Panc1 (cell line): Measurements from ENCODE around the gene KRCC1.

ENCODE experiments used
- SIN3A ChIP-seq: IDR thresholded peaks from 2 replicates; pipeline ENCODE4 v1.6.1; 2012; ENCODE audit warnings: low read depth, mild to moderate bottlenecking, low read length, moderate library complexity, borderline replicate concordance; ENCODE audit not compliant: insufficient read depth
- TCF7L2 ChIP-seq: IDR thresholded peaks from 2 replicates; pipeline ENCODE4 v1.6.1; 2011; ENCODE audit warnings: mild to moderate bottlenecking, low read depth, low read length, inconsistent platforms
- TF ChIP-seq, protein P1 (sequence below): fragments of 450-650 bp; IDR thresholded peaks from 2 replicates; pipeline ENCODE4 v1.5.1; 2017; ENCODE audit warnings: mild to moderate bottlenecking
- TF ChIP-seq, protein P2 (sequence below), 2 experiments: IDR thresholded peaks; 2 replicates each; pipeline ENCODE4 v1.6.1; 2011 to 2012; ENCODE audit warnings: low read depth in 2 of 2, control low read depth in 1 of 2, low read length in 1 of 2, mild to moderate bottlenecking in 1 of 2, moderate library complexity in 1 of 2; ENCODE audit not compliant: insufficient read depth in 1 of 2

DNA sequence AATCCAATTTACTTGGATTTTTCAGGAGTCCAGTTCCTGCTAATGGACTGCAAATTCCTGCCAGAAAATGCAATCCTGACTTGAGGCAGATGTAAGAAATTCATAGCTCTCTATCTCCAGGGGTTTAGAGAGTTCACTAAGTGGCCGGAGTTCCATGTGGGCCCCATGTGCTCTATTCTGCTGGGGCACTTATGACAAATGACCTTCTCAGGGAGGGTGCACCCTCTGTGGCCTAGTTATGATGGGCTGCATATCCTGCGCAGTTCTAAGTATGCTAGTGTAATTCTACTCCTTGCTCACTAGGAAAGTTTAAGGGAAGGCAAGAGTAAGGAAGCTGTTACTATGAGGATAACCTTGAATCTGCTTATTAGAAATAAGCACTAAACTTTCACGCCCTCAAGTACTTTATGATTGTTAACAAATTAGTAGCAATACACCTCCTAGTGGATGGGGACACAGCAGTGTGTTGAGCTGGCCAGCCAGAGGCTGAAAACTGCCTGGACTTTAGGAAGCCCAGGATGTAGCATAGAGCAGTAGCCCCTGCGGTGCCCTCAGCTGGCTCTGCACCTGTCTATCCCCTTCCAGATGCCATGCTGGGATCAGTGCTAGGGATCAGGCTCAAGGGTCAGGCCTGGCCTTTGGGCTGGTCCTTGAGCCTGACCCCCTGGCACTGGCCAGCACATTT is 26.5 kb upstream of the KRCC1 start:
- TF ChIP-seq, protein P1, sequence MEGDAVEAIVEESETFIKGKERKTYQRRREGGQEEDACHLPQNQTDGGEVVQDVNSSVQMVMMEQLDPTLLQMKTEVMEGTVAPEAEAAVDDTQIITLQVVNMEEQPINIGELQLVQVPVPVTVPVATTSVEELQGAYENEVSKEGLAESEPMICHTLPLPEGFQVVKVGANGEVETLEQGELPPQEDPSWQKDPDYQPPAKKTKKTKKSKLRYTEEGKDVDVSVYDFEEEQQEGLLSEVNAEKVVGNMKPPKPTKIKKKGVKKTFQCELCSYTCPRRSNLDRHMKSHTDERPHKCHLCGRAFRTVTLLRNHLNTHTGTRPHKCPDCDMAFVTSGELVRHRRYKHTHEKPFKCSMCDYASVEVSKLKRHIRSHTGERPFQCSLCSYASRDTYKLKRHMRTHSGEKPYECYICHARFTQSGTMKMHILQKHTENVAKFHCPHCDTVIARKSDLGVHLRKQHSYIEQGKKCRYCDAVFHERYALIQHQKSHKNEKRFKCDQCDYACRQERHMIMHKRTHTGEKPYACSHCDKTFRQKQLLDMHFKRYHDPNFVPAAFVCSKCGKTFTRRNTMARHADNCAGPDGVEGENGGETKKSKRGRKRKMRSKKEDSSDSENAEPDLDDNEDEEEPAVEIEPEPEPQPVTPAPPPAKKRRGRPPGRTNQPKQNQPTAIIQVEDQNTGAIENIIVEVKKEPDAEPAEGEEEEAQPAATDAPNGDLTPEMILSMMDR: no peak
- TF ChIP-seq SIN3A (no peak), TCF7L2 (no peak)
- TF ChIP-seq, protein P2, sequence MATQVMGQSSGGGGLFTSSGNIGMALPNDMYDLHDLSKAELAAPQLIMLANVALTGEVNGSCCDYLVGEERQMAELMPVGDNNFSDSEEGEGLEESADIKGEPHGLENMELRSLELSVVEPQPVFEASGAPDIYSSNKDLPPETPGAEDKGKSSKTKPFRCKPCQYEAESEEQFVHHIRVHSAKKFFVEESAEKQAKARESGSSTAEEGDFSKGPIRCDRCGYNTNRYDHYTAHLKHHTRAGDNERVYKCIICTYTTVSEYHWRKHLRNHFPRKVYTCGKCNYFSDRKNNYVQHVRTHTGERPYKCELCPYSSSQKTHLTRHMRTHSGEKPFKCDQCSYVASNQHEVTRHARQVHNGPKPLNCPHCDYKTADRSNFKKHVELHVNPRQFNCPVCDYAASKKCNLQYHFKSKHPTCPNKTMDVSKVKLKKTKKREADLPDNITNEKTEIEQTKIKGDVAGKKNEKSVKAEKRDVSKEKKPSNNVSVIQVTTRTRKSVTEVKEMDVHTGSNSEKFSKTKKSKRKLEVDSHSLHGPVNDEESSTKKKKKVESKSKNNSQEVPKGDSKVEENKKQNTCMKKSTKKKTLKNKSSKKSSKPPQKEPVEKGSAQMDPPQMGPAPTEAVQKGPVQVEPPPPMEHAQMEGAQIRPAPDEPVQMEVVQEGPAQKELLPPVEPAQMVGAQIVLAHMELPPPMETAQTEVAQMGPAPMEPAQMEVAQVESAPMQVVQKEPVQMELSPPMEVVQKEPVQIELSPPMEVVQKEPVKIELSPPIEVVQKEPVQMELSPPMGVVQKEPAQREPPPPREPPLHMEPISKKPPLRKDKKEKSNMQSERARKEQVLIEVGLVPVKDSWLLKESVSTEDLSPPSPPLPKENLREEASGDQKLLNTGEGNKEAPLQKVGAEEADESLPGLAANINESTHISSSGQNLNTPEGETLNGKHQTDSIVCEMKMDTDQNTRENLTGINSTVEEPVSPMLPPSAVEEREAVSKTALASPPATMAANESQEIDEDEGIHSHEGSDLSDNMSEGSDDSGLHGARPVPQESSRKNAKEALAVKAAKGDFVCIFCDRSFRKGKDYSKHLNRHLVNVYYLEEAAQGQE (IDR thresholded peaks at IDR 0.05; ENCODE audit: insufficient read depth in 1 of 2, low read depth in 2 of 2, low read length in 1 of 2): no peak
